HL-60 (cell line): Measurements from ENCODE around the gene RHEX.
A peak's percentile ranks its signal among the peaks of the same experiment; 100 is the strongest.
"Not testable (repeated sequence)": the region's sequence is repeated elsewhere in the genome, so short reads cannot be mapped to it uniquely, and the experiment has no call there.

Experiments used
- DNase-seq, 2 experiments: peaks; one replicate each; pipeline ENCODE4 v3.0.0-alpha.2; 2010 to 2020; ENCODE audit warnings: low read depth in 1 of 2, low spot score in 1 of 2
- H3K27ac ChIP-seq: fragments of 250-450 bp; sonication (Bioruptor Pico); replicated peaks from 2 replicates; pipeline ENCODE4 v1.5.1; 2020; ENCODE audit warnings: mild to moderate bottlenecking, moderate library complexity
- H3K27me3 ChIP-seq: fragments of 250-450 bp; sonication (Bioruptor Pico); 2 replicates; pipeline ENCODE4 v1.5.1; 2021; ENCODE audit warnings: mild to moderate bottlenecking, moderate library complexity; ENCODE audit not compliant: insufficient read depth, poor library complexity, severe bottlenecking
- H3K4me3 ChIP-seq: replicated peaks from 2 replicates; pipeline ENCODE4 v1.5.1; 2011; ENCODE audit warnings: mild to moderate bottlenecking, control low read depth, low read length; ENCODE audit not compliant: insufficient read depth
- CTCF ChIP-seq: IDR thresholded peaks from one replicate; pipeline ENCODE4 v1.5.1; 2011; ENCODE audit warnings: low read length, control low read depth, inconsistent platforms; ENCODE audit not compliant: insufficient read depth
- GABPA ChIP-seq: IDR thresholded peaks from 2 replicates; pipeline ENCODE4 v1.6.1; 2012; ENCODE audit warnings: low read depth
- POLR2AphosphoS5 ChIP-seq: IDR thresholded peaks from 2 replicates; pipeline ENCODE4 v1.6.1; 2012; ENCODE audit warnings: low read depth
- SPI1 ChIP-seq: IDR thresholded peaks from 2 replicates; pipeline ENCODE4 v1.6.1; 2012; ENCODE audit warnings: low read depth, mild to moderate bottlenecking, borderline replicate concordance
- long read RNA-seq: library from polyadenylated mRNA; unstranded; transcript quantifications from one replicate; pipeline ENCODE4 v2.0.0, GENCODE V29; 2020
- TF ChIP-seq, protein P1 (sequence below): IDR thresholded peaks from 2 replicates; pipeline ENCODE4 v1.6.1; 2012; ENCODE audit warnings: low read depth; ENCODE audit not compliant: insufficient replicate concordance

Gene RHEX, protein sequence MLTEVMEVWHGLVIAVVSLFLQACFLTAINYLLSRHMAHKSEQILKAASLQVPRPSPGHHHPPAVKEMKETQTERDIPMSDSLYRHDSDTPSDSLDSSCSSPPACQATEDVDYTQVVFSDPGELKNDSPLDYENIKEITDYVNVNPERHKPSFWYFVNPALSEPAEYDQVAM
- long read RNA-seq, partial matches to known transcripts, result 0 of 5 reads
- long read RNA-seq, other reads (novel, unspliced or antisense), result 1 of 5 reads

DNA sequence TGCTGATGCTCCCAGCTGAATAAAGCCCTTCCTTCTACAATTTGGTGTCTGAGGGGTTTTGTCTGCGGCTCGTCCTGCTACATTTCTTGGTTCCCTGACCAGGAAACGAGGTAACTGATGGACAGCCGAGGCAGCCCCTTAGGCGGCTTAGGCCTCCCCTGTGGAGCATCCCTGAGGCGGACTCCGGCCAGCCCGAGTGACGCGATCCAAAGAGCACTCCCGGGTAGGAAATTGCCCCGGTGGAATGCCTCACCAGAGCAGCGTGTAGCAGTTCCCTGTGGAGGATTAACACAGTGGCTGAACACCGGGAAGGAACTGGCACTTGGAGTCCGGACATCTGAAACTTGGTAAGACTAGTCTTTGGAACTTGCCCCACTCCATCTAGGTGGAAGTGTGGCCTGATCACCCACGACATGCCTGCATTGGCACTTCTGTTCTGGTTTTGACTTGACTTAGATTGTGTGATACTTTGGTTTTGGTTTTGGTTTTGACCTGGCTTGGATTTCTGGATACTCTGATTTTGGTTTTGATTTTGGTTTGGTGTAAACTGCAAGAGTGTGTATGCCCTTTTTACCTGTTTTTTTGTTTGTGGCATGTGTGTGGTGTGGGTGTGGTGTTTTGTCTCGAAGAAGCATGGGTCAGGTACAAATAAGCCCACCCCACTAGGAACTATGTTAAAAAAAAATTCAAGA, at the start of gene RHEX:
RHEX (plus strand) TSS at position 255 of the 692 bp plus-strand sequence. CDS start 44,656 bp downstream, outside the sequence.
- H3K27me3 ChIP-seq, H3K4me3 ChIP-seq, DNase-seq: not testable (repeated sequence)
- peak within 1 kb of the TSS; percentile 71 for H3K27ac ChIP-seq

- Histone ChIP-seq H3K27me3 (no peaks in the 10 kb centered on the region), H3K27ac (peak overlapping the region; percentile 77), H3K4me3 (no peak overlapping the region)
- TF ChIP-seq GABPA (no peak), SPI1 (no peak), CTCF (no peak), POLR2AphosphoS5 (no peak)
- TF ChIP-seq, protein P1, sequence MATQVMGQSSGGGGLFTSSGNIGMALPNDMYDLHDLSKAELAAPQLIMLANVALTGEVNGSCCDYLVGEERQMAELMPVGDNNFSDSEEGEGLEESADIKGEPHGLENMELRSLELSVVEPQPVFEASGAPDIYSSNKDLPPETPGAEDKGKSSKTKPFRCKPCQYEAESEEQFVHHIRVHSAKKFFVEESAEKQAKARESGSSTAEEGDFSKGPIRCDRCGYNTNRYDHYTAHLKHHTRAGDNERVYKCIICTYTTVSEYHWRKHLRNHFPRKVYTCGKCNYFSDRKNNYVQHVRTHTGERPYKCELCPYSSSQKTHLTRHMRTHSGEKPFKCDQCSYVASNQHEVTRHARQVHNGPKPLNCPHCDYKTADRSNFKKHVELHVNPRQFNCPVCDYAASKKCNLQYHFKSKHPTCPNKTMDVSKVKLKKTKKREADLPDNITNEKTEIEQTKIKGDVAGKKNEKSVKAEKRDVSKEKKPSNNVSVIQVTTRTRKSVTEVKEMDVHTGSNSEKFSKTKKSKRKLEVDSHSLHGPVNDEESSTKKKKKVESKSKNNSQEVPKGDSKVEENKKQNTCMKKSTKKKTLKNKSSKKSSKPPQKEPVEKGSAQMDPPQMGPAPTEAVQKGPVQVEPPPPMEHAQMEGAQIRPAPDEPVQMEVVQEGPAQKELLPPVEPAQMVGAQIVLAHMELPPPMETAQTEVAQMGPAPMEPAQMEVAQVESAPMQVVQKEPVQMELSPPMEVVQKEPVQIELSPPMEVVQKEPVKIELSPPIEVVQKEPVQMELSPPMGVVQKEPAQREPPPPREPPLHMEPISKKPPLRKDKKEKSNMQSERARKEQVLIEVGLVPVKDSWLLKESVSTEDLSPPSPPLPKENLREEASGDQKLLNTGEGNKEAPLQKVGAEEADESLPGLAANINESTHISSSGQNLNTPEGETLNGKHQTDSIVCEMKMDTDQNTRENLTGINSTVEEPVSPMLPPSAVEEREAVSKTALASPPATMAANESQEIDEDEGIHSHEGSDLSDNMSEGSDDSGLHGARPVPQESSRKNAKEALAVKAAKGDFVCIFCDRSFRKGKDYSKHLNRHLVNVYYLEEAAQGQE, result no peak
- DNase-seq, result no peak
Measured at GRCh38 chr1:206003854-206004800, 48.8 kb upstream of the RHEX start.

DNA sequence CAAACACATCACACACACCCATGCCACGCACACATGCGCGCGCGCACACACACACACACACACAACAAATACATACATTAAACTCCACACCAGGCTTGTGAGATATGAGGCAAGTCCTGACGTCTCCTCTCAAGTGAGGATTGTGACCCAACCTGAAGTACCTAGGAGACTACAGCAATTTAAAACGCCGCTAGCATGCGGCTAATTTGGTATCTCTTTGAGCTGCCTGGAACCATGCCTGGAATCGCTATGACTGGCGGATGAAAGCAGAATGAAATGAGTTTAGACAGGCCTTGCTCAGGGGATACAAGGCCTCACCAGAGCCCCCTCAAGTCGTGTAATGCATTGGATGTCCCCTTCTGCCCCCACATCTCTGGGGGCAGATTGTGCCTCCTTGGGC, 48.1 kb upstream of the RHEX start:
- no peak for TF ChIP-seq CTCF
- no peak for TF ChIP-seq POLR2AphosphoS5
- no peak for TF ChIP-seq GABPA
- TF ChIP-seq SPI1, result no peak
- TF ChIP-seq, protein P1, result no peak
- H3K4me3 ChIP-seq, result no peak overlapping the region
- H3K27ac ChIP-seq, result no peak overlapping the region; the same call in none of the 2 replicates
- no peak for DNase-seq
- no peaks in the 10 kb centered on the region for H3K27me3 ChIP-seq

DNA sequence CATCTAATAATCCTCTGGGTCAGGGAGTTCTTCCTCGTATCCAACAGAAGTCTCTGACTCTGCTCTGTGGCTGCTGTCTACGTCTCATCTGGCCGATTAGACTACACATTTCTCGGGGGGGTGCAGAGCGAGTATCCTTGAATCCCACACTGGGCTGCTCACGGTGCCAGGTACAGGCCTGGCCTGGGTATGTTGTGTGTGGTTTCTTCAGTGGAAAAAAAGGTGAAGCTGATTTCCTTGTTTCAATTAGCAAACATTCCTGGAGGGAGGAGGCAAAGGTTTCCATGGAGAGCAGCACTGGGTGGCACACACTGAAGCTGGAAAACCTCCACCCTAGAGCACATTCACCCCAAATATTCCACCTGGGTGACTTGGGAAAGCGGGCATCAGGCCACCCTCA, 47.7 kb upstream of the RHEX start:
- Histone ChIP-seq H3K4me3 (no peak overlapping the region), H3K27ac (peak overlapping the region; percentile 6; the same call in 1 of the 2 replicates), H3K27me3 (no peaks in the 10 kb centered on the region)
- TF ChIP-seq, protein P1, result no peak
- no peak for TF ChIP-seq SPI1
- TF ChIP-seq GABPA, result no peak
- no peak for TF ChIP-seq CTCF
- no peak for TF ChIP-seq POLR2AphosphoS5
- no peak for DNase-seq
